Measurements from ENCODE around the gene MIB1.

MIB1 gene

DNA sequence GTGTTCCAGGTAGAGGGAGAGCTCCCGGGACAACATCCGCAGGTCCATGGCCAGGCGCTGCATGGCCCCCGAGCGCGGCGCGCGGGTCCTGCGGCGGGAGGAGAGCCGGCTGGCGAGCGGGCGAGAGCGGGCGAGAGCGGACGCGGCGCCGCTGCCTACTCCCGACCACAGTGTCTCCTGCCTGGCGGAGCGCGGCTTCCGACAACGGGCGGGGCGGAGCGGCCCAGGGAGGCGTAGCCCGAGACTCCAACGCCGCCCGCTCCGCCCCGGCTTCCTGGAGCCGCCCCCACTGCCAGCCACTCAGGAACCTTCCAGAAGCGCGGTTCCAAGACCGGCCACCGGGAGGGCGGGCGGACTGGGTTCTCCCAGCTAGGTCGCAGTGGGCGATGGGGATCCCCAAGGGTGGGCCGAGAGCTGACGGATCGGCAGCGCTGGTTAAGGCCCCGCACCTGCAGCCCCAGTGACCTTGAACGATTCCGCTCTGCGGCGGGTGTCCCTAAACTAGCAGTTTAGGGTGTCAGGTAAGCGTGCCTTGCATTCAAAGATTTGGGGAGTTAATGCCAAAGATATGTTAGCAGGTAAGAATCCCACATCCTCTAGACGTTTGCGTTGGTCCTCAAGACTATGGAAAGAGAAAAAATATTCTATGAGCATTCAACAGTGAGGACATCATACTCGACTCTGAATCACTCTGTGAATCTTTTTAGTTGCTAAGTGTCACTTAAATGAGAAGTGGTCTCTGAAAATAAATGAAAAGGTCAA, 35.8 kb upstream of the MIB1 start, which contains the start of gene ABHD3 (continued):
- TF ChIP-seq ZNF133 (tag by site-specific recombination; IDR thresholded peaks at IDR 0.05): no peak
- TF ChIP-seq ZNF266 (tag by site-specific recombination; IDR thresholded peaks at IDR 0.05; ENCODE audit: low read depth): no peak
- TF ChIP-seq, protein P1, sequence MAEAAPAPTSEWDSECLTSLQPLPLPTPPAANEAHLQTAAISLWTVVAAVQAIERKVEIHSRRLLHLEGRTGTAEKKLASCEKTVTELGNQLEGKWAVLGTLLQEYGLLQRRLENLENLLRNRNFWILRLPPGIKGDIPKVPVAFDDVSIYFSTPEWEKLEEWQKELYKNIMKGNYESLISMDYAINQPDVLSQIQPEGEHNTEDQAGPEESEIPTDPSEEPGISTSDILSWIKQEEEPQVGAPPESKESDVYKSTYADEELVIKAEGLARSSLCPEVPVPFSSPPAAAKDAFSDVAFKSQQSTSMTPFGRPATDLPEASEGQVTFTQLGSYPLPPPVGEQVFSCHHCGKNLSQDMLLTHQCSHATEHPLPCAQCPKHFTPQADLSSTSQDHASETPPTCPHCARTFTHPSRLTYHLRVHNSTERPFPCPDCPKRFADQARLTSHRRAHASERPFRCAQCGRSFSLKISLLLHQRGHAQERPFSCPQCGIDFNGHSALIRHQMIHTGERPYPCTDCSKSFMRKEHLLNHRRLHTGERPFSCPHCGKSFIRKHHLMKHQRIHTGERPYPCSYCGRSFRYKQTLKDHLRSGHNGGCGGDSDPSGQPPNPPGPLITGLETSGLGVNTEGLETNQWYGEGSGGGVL (tag by site-specific recombination; IDR thresholded peaks at IDR 0.05): peak; percentile 44; the same call in 1 of the 2 replicates
- 0 out of 2 replicates have a peak, but pooled peaks have one; percentile 22 for TF ChIP-seq ZNF610 (tag by site-specific recombination; IDR thresholded peaks at IDR 0.05; ENCODE audit: borderline replicate concordance)
- TF ChIP-seq ZNF558 (tag by site-specific recombination; IDR thresholded peaks at IDR 0.05): no peak
- TF ChIP-seq ZNF561 (tag by site-specific recombination; IDR thresholded peaks at IDR 0.05; ENCODE audit: borderline replicate concordance): no peak
- no peak for TF ChIP-seq SALL2 (tag by site-specific recombination; IDR thresholded peaks at IDR 0.05; ENCODE audit: borderline replicate concordance)
- TF ChIP-seq, protein P2, sequence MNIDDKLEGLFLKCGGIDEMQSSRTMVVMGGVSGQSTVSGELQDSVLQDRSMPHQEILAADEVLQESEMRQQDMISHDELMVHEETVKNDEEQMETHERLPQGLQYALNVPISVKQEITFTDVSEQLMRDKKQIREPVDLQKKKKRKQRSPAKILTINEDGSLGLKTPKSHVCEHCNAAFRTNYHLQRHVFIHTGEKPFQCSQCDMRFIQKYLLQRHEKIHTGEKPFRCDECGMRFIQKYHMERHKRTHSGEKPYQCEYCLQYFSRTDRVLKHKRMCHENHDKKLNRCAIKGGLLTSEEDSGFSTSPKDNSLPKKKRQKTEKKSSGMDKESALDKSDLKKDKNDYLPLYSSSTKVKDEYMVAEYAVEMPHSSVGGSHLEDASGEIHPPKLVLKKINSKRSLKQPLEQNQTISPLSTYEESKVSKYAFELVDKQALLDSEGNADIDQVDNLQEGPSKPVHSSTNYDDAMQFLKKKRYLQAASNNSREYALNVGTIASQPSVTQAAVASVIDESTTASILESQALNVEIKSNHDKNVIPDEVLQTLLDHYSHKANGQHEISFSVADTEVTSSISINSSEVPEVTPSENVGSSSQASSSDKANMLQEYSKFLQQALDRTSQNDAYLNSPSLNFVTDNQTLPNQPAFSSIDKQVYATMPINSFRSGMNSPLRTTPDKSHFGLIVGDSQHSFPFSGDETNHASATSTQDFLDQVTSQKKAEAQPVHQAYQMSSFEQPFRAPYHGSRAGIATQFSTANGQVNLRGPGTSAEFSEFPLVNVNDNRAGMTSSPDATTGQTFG (tag by site-specific recombination; IDR thresholded peaks at IDR 0.05; ENCODE audit: borderline replicate concordance): no peak
- no peak for TF ChIP-seq ZNF350 (tag by site-specific recombination; IDR thresholded peaks at IDR 0.05)
- TF ChIP-seq, protein P3, sequence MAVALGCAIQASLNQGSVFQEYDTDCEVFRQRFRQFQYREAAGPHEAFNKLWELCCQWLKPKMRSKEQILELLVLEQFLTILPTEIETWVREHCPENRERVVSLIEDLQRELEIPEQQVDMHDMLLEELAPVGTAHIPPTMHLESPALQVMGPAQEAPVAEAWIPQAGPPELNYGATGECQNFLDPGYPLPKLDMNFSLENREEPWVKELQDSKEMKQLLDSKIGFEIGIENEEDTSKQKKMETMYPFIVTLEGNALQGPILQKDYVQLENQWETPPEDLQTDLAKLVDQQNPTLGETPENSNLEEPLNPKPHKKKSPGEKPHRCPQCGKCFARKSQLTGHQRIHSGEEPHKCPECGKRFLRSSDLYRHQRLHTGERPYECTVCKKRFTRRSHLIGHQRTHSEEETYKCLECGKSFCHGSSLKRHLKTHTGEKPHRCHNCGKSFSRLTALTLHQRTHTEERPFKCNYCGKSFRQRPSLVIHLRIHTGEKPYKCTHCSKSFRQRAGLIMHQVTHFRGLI (tag by site-specific recombination; IDR thresholded peaks at IDR 0.05): no peak
- TF ChIP-seq ZNF132 (tag by site-specific recombination; IDR thresholded peaks at IDR 0.05; ENCODE audit: borderline replicate concordance): no peak
- peak; percentile 48; the same call in 1 of the 2 replicates for TF ChIP-seq SP7 (tag by site-specific recombination; IDR thresholded peaks at IDR 0.05)
- TF ChIP-seq ZNF2 (tag by site-specific recombination; IDR thresholded peaks at IDR 0.05): no peak
- TF ChIP-seq ZNF677 (tag by site-specific recombination; IDR thresholded peaks at IDR 0.05): no peak
- TF ChIP-seq ZNF514 (tag by site-specific recombination; IDR thresholded peaks at IDR 0.05): no peak
- TF ChIP-seq ZNF23 (tag by site-specific recombination; IDR thresholded peaks at IDR 0.05; ENCODE audit: borderline replicate concordance): no peak
- TF ChIP-seq ZNF37A (tag by site-specific recombination; IDR thresholded peaks at IDR 0.05): no peak
- TF ChIP-seq ZNF354C (tag by site-specific recombination; IDR thresholded peaks at IDR 0.05; ENCODE audit: borderline replicate concordance, low read depth): no peak
- TF ChIP-seq, protein P4, sequence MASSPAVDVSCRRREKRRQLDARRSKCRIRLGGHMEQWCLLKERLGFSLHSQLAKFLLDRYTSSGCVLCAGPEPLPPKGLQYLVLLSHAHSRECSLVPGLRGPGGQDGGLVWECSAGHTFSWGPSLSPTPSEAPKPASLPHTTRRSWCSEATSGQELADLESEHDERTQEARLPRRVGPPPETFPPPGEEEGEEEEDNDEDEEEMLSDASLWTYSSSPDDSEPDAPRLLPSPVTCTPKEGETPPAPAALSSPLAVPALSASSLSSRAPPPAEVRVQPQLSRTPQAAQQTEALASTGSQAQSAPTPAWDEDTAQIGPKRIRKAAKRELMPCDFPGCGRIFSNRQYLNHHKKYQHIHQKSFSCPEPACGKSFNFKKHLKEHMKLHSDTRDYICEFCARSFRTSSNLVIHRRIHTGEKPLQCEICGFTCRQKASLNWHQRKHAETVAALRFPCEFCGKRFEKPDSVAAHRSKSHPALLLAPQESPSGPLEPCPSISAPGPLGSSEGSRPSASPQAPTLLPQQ (tag by site-specific recombination; IDR thresholded peaks at IDR 0.05): no peak
- no peak for TF ChIP-seq ZNF202 (tag by site-specific recombination; IDR thresholded peaks at IDR 0.05; ENCODE audit: borderline replicate concordance)
- no peak for TF ChIP-seq ZNF76 (tag by site-specific recombination; IDR thresholded peaks at IDR 0.05; ENCODE audit: borderline replicate concordance, low read depth)
- TF ChIP-seq ZNF10 (tag by site-specific recombination; IDR thresholded peaks at IDR 0.05): no peak
- TF ChIP-seq, protein P5, sequence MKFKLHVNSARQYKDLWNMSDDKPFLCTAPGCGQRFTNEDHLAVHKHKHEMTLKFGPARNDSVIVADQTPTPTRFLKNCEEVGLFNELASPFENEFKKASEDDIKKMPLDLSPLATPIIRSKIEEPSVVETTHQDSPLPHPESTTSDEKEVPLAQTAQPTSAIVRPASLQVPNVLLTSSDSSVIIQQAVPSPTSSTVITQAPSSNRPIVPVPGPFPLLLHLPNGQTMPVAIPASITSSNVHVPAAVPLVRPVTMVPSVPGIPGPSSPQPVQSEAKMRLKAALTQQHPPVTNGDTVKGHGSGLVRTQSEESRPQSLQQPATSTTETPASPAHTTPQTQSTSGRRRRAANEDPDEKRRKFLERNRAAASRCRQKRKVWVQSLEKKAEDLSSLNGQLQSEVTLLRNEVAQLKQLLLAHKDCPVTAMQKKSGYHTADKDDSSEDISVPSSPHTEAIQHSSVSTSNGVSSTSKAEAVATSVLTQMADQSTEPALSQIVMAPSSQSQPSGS (tag by site-specific recombination; IDR thresholded peaks at IDR 0.05; ENCODE audit: low read depth): no peak
- TF ChIP-seq ZNF621 (tag by site-specific recombination; IDR thresholded peaks at IDR 0.05): no peak
- no peak for TF ChIP-seq TRIM28 (IDR thresholded peaks at IDR 0.05; ENCODE audit: borderline replicate concordance, low read length)
- TF ChIP-seq, protein P6, sequence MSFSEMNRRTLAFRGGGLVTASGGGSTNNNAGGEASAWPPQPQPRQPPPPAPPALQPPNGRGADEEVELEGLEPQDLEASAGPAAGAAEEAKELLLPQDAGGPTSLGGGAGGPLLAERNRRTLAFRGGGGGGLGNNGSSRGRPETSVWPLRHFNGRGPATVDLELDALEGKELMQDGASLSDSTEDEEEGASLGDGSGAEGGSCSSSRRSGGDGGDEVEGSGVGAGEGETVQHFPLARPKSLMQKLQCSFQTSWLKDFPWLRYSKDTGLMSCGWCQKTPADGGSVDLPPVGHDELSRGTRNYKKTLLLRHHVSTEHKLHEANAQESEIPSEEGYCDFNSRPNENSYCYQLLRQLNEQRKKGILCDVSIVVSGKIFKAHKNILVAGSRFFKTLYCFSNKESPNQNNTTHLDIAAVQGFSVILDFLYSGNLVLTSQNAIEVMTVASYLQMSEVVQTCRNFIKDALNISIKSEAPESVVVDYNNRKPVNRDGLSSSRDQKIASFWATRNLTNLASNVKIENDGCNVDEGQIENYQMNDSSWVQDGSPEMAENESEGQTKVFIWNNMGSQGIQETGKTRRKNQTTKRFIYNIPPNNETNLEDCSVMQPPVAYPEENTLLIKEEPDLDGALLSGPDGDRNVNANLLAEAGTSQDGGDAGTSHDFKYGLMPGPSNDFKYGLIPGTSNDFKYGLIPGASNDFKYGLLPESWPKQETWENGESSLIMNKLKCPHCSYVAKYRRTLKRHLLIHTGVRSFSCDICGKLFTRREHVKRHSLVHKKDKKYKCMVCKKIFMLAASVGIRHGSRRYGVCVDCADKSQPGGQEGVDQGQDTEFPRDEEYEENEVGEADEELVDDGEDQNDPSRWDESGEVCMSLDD (tag by site-specific recombination; IDR thresholded peaks at IDR 0.05): 0 out of 2 replicates have a peak, but pooled peaks have one; percentile 64
- peak; percentile 42; the same call in 1 of the 2 replicates for TF ChIP-seq GLIS1 (tag by site-specific recombination; IDR thresholded peaks at IDR 0.05)
- TF ChIP-seq ZNF366 (tag by site-specific recombination; conservative IDR thresholded peaks at IDR 0.05): no peak

Data from HEK293 (cell line).